KMS-11 (cell line): Measurements from ENCODE around the gene LANCL2.

ENCODE experiments used
- H2AFZ ChIP-seq: fragments of 200-600 bp; sonication (generic); 2 replicates; pipeline ENCODE4 v1.6.1; 2016; ENCODE audit warnings: antibody characterized with exemption, mixed run types, low read depth
- H3K27ac ChIP-seq: fragments of 200-600 bp; sonication (generic); 2 replicates; pipeline ENCODE4 v1.6.1; 2016; ENCODE audit warnings: mild to moderate bottlenecking, mixed run types
- H3K27me3 ChIP-seq: fragments of 200-600 bp; sonication (generic); 2 replicates; pipeline ENCODE4 v1.6.1; 2017; ENCODE audit warnings: mild to moderate bottlenecking, low read depth, mixed run types, moderate library complexity; ENCODE audit not compliant: insufficient read depth
- H3K36me3 ChIP-seq: fragments of 200-600 bp; sonication (generic); 2 replicates; pipeline ENCODE4 v1.6.1; 2017; ENCODE audit warnings: mild to moderate bottlenecking, mixed run types; ENCODE audit not compliant: insufficient read depth
- H3K4me1 ChIP-seq: fragments of 200-600 bp; sonication (generic); 2 replicates; pipeline ENCODE4 v1.6.1; 2016; ENCODE audit warnings: mild to moderate bottlenecking, low read depth, mixed run types; ENCODE audit not compliant: poor library complexity, severe bottlenecking
- H3K4me2 ChIP-seq: fragments of 200-600 bp; sonication (generic); 2 replicates; pipeline ENCODE4 v1.7.0; 2016; ENCODE audit warnings: mild to moderate bottlenecking, mixed run types
- H3K4me3 ChIP-seq: fragments of 200-600 bp; sonication (generic); IDR thresholded peaks from 2 replicates; pipeline ENCODE4 v1.6.1; 2017; ENCODE audit warnings: low read depth, low read length, mixed read lengths; ENCODE audit not compliant: insufficient read depth
- H3K79me2 ChIP-seq: fragments of 200-600 bp; sonication (generic); 2 replicates; pipeline ENCODE4 v1.6.1; 2016; ENCODE audit warnings: low read depth, mixed run types; ENCODE audit not compliant: insufficient read depth
- H3K9ac ChIP-seq: fragments of 200-600 bp; sonication (generic); 2 replicates; pipeline ENCODE4 v1.6.1; 2016; ENCODE audit warnings: mild to moderate bottlenecking, mixed run types
- H4K20me1 ChIP-seq: fragments of 200-600 bp; sonication (generic); 2 replicates; pipeline ENCODE4 v1.6.1; 2016; ENCODE audit warnings: mild to moderate bottlenecking, mixed run types; ENCODE audit not compliant: insufficient read depth
- CTCF ChIP-seq: fragments of 200-600 bp; sonication (generic); conservative IDR thresholded peaks from 2 replicates; pipeline ENCODE4 v1.6.1; 2017; ENCODE audit warnings: low read depth, mild to moderate bottlenecking, antibody characterized with exemption, low read length, moderate library complexity, mixed read lengths

Gene LANCL2

GRCh38 chr7:55379285-55379684 lies 14.1 kb downstream of the LANCL2 start:
- H3K4me3 ChIP-seq = no peak overlapping the region
- H3K27me3 ChIP-seq = no peaks in the 10 kb centered on the region
- no peak overlapping the region for H2AFZ ChIP-seq
- no peaks in the 10 kb centered on the region for H3K4me1 ChIP-seq
- no peak for TF ChIP-seq CTCF
- H4K20me1 ChIP-seq = no peaks in the 10 kb centered on the region
- no peak overlapping the region for H3K27ac ChIP-seq
- H3K4me2 ChIP-seq = no peak overlapping the region
- no peak overlapping the region for H3K9ac ChIP-seq
- H3K36me3 ChIP-seq = no peaks in the 10 kb centered on the region
- H3K79me2 ChIP-seq = no peaks in the 10 kb centered on the region

GRCh38 chr7:55381189-55381588 lies 16.1 kb downstream of the LANCL2 start:
- Histone ChIP-seq H3K36me3 (no peaks in the 10 kb centered on the region), H3K79me2 (no peaks in the 10 kb centered on the region), H3K4me3 (no peak overlapping the region), H3K9ac (no peak overlapping the region), H4K20me1 (no peaks in the 10 kb centered on the region), H3K4me1 (no peaks in the 10 kb centered on the region), H3K4me2 (no peak overlapping the region), H2AFZ (no peak overlapping the region), H3K27ac (no peak overlapping the region), H3K27me3 (no peaks in the 10 kb centered on the region)
- no peak for TF ChIP-seq CTCF

DNA sequence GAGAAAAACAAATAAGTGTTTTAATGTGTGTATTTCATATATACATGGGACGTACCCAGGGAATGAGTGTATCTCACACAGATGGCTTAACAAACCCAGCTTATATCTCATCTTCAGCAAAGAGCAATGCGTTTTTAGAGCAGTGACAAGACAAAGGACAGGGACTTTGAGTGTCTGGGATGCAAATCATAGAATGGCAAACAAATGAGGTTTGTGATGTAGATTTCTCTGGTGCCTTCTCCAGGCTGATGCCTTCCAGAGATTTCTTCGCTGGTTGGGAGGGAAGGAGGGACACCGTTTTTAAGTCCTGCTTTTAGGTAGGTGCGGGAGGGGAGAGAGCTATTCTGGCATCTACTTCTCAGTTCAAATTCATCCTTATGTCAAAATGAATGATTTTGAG lies 16.6 kb downstream of the LANCL2 start:
- H3K9ac ChIP-seq = no peak overlapping the region

DNA sequence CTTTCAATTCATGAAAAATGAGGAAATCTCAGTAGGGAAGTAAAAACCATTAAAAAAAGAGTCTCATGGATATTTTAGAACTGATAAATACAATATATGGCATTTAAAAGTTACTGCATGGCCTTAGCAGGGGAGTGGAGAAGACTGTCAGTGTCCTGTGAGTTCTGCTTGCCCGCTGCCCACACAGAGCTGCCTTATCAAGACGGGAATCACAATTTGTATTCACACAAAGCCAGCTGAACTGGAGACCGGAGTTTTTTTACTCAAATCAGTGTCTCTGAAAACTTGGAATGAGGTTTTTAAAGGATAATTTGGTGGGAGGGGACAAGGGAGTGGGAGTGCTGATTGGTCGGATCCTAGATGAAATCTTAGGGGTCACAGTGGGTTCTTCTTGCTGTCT lies 17.1 kb downstream of the LANCL2 start:
- H2AFZ ChIP-seq = no peak overlapping the region
- H3K9ac ChIP-seq = no peak overlapping the region
- no peaks in the 10 kb centered on the region for H3K36me3 ChIP-seq
- no peak overlapping the region for H3K4me2 ChIP-seq
- no peak overlapping the region for H3K4me3 ChIP-seq
- no peak for TF ChIP-seq CTCF
- H3K27me3 ChIP-seq = no peaks in the 10 kb centered on the region
- no peaks in the 10 kb centered on the region for H3K79me2 ChIP-seq
- H4K20me1 ChIP-seq = no peaks in the 10 kb centered on the region
- no peaks in the 10 kb centered on the region for H3K4me1 ChIP-seq
- H3K27ac ChIP-seq = no peak overlapping the region

More for the DNA sequence above, 16.6 kb downstream of the LANCL2 start:
- Histone ChIP-seq H3K27me3 (no peaks in the 10 kb centered on the region), H3K79me2 (no peaks in the 10 kb centered on the region), H3K4me2 (no peak overlapping the region), H3K4me1 (no peaks in the 10 kb centered on the region), H3K27ac (no peak overlapping the region), H2AFZ (no peak overlapping the region), H3K4me3 (no peak overlapping the region), H4K20me1 (no peaks in the 10 kb centered on the region), H3K36me3 (no peaks in the 10 kb centered on the region)
- TF ChIP-seq CTCF = no peak
